GM19193 (cell line): ENCODE measurements around the gene TMCO4.

Experiments
- POLR2A ChIP-seq: IDR thresholded peaks from 4 replicates; pipeline ENCODE4 v1.6.1; 2011; ENCODE audit not compliant: insufficient read depth, insufficient read length; ENCODE audit errors: extremely low read depth

The TMCO4 gene

DNA sequence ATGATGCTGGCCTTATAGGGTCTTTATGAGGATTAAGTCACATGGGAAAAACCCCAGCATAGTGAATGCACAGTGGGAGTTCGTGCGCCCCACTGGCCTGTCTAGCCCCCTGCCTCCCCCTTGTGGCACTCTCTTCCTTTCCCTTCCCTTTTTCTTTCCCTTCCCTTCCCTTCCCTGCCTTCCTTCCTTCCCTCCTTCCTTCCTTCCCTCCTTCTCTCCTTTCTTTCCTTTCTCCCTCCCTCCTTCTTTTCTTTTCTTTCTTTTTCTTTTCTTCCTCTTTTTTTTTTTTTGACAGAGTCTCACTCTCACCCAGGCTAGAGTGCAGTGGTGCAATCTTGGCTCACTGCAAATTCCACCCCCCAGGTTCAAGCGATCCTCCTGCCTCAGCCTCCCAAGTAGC, 96.4 kb downstream of the TMCO4 start:
- no peak for TF ChIP-seq POLR2A

DNA sequence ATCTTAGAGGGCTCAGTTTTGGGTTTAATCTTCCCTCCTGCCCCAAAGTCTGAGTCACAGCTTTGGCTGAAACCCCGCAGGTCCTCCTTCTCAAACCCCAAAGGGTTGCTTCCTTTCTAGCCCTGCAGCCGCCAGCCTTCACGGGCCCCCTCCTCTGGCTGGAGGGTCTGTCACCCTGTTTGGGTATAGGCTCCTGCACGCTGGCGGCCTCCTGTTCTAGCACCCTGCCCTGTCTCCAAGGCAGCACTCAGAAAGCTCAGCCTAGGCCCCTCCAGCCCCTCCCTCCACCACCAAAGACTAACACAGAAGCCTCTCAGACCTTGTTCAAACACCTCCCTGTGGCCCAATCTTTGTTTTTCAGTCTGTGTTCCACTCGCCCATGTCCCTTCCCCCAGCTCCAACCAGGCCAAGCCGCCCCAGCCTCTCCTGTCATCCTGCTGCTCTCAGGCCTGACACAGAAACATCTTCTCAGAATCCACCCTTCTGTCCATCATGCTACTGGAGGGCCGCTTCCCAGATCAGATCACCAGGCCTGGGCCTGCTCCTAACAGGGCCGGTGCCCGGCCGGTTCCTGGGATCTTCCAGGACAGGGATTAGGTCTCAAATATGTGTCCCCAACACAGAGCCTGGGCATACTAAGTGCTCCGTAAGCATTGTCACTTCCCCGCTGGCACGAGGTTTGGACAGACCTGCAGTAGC, 99.5 kb downstream of the TMCO4 start:
- no peak for TF ChIP-seq POLR2A

DNA sequence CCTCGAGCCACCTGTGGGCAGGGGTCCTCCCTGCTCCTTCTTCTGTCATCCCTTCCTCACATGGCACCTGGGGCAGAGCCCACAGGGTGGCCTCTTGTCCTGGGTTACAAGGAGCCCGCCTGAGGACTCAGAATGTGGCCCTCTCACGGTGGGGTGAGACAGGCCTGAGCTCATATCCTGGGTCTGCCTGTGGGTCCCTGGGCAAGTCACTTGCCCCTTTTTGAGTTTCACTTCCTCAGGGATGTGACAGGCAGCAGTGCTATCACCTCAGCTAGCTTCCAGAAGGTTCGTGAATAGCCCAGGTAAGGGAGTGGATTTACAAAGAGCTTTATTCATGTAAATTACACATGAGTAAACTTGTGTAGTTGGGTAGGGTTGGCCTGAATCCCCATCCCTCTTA, 101.5 kb downstream of the TMCO4 start:
- no peak for TF ChIP-seq POLR2A

DNA sequence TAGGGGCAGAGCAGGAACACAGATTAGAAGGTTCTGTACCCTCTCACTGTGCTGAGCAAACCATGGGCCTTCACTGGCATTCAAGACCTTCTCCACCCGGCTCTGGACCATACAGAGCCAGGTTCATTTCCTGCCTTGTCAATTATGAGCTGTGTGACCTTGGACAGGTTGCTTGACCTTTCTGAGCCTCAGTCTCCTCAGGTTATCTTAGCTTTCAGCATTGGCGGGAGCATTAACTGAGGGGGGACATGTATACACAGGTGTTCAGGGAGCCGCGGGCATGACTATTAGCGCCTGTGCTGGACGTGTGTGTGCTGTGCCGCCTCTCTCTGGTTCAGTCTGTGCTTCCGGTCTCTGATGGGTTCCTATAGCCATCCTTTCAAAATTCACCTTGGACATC, 102.9 kb downstream of the TMCO4 start:
- no peak for TF ChIP-seq POLR2A

DNA sequence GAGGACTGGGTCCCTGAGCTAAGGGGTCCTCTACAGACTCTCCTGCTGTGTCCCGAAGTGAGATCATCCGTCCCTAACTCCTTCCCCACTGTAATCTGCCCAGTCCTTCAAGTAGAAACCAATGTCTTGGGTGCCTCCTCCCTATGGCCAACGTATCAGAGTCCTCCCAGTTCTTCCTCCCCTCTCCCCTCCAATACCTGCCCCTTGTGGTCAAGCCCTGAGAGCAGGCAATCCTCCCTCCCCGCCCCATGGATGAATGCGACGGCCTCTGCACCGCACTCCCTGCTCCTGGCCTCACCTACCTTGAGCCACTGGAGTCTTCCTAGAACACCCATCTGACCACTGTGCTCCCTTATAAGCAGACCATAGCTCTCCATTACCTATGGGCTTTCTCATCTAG, 103.9 kb downstream of the TMCO4 start:
- TF ChIP-seq POLR2A: no peak

DNA sequence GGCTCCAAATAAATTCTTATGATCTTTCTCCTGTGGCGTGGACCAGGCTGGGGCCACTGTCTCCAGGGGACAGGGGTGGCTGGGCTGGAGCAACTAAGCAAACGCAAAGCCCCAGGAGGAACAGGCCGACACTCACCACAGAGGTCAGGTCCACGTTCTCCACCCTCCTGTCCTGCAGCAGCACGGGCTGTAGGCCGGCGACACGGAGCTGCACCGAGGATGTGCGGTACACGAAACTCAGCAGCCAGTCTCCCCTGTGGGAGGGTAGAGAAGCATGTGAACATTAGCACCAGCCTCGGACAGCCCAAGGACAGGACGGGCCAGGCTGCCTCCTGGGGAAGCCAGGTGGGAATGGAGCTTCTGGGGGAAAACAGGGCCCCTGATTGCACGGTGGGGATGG, 105.4 kb downstream of the TMCO4 start:
- TF ChIP-seq POLR2A: no peak

DNA sequence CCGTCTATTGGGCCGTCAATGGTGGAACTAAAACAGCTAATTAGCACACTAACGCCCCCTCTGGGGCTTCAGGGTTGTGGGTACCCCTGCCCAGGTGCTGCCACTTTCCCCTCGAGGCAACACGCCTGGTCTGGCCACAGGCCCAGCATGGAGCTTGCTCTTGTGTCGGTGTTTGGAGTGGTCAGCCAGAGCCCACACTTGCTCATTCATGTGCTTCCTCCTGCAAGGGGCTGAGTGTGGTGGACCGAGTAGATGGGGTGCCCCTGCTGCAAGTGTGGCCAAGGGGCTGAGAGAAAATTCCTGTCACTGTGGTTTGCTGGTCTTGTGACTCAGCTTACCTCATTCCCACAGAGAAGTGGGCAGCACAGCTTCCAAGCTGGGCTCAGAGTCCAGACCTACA, 109.4 kb downstream of the TMCO4 start:
- TF ChIP-seq POLR2A: no peak

DNA sequence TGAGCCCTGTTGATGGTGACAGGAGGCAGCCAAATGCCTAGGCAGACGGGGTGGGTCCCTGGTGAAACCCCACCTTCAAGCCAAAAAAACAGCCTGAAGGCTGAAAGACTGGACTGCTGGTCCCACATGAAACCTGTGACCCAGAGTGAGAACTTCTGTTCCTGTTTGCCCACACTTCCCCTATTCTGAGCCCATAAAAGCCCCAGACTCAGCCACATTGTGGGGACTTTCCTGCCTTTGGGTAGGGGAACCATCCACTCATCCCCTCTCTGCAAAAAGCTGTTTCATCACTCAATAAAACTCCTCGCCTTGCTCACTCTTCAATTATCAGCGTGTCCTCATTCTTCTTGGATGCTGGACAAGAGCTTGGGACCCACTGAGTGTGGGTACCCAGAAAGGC, 109.9 kb downstream of the TMCO4 start:
- TF ChIP-seq POLR2A: no peak

DNA sequence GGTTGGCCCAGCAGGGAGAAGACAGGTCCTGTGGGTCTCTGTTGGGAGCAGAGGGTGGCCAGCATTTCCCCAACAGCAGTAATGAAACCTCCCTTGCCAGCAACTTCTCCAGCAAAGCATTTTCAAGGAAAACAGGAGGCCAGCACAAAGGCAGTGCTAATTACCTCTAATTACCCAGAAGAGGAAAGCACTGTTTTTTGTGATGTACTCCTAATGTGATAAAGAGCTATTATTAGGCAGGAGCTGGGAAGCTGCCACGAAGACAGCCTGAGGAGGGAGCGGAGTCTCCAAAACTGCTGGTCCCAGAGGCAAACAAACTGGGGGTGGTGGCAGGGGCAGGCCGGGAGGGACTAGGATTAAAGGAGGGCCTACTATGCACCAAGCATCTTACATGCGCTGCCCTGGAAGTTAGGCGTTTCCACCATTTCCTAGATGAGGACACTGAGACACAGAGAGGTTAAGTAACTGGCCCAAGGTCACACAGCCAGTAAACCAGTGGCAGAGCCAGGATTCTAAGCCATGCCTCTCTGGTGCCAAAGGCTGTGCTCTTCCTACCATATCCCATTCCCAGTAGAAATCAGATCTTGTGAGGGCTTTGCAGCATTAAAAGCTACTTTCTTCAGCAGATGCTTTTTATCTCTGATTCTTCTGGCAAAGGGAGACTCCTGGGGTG, 110.5 kb downstream of the TMCO4 start:
- no peak for TF ChIP-seq POLR2A

DNA sequence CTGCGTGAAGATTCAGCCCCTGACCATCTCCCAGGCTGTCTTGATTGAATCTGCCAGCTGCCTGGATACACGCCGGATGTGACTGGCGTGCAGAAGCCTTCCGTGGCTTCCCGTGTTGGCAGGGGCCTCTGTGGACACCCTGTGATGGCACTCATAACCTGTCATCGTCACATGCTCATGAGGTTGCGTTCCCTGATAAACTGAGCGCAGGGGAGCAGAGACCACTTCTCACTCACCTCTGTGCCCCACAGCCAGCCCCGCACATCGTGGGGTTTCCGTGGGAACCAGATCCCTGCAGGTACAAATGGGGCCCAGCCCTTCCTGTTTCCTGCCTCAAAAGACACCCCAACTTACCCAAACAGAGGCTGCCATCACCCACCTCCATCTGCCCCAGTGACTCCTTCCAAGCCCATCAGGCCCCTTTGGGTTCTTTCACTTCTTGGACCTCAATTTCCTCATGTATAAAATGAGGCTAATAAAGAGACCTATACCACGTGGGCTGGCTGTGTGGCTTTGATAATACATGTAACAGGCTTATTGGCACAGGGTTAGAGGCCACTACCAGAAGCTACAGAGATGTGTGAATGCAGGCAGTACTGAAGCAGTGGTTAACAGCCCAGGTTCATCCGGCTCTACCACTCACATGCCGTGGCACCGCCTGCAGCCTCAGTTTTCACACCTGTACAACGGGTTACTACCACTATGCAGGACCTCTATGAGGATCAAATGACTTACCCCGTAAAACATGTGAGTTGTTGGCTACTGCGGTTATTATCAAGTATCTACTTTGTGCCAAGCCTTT, 111.5 kb downstream of the TMCO4 start:
- no peak for TF ChIP-seq POLR2A

DNA sequence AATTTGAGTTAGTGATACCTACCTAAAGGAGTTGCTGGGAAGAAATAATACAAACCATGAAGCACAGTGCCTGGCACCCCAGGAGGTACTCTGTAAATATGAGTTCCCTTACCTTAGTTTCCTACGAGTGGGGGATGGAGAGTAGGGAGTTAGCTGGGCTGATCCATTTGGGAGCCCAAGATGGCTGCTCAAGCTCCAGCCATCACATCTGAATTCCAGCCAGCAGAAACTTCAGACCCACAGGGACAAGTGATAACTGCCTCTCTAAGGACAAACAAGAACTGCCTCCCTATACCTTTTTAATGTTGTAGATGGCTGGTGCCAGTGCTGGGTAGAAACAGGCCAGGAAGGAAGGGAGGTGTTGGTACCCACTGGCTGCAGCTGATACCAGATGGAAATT, 112.3 kb downstream of the TMCO4 start:
- no peak for TF ChIP-seq POLR2A

DNA sequence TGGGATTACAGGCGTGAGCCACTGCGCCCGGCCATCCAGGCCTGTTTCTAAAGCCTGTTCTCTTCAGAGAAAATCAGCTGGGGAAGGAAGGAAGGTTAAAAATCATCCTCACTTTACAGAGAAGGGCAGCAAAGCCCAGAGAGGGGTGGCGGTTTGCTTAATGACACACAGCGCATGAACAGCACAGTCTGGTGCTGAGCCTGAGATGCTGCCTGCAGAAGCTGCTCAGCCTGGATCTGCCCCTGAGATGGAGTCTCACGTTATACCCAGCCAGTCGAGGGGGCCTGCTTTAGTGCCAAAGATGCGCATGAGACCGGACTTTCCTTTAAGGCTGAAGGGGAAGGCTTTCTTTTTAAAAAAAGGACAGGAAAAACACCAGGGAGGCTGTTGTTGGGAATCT, 113.7 kb downstream of the TMCO4 start:
- TF ChIP-seq POLR2A: no peak

DNA sequence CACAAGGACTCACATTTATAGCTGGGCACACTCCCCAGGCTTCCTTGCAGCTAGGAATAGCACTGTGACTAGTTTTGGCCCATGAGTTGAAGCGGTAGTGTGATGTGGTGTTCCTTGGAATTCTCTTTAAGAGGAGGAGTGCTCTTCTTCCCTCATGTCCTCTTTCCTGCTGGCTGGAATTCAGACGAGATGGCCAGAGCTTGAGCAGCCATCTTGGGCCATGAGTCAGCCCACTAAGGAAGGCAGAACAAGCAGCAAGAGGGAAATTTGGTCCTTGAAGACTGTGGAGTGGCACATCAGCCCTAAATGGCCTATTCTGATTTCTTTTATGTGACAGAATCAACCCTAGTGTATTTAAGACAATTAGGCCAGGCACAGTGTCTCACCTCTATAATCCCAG, 115.0 kb downstream of the TMCO4 start:
- no peak for TF ChIP-seq POLR2A

DNA sequence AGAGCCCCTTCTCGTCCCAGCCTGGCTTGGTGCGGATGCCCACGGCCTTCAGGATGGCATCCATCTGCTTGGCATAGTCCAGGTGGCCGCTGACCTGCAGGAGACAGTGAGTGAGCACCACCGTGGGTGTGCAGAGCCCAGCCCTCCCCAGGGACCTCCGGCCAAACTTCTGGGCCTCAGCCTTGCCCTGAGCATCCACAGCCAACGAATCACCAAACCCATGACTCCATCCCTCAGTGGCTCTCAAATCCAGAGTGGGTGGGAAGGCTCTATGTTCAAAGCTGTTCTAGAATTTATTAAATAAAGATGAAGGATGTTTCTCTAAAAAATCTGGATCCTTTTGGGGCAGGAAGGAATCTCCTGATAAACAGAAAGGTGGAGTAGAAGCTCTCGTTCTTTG, 116.4 kb downstream of the TMCO4 start:
- no peak for TF ChIP-seq POLR2A

DNA sequence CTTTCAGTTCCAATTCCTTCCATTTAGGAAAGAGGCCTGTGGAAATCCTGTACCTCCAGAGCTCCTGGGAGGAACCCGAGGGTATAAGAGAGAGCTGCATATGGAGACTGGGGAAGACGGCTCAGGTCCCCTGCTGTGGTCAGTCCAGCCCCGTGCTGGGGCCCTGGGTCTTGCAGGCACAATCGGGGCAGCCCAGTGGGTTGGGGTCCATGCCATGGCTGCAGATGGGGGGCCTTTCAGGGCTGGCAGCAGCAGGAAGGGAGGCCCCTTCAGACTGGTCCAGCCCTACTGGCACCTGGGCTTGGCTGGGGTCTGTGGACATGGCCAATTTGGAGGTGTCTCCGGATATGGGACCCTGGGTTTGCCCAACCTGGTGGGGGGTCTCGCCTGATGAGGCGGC, 116.8 kb downstream of the TMCO4 start:
- TF ChIP-seq POLR2A: no peak

DNA sequence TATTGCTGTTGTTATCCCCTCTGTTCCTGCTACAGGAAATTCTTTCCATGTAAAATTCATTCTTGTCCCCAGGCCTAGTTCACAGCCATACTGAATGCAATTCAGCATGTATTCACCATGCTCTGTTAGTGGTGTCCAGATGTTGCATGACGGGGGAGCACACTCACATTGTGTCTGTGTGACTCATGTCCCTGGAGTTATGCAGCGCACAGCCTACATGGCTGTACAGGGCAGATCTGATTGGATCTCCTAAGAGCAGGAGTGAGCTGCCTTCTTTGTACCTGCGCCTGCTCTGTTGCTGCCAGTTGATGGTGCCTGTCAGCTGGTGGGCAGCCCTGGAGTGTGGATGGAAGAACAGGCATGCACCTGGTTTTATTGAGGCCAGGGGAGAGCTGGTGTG, 117.5 kb downstream of the TMCO4 start:
- TF ChIP-seq POLR2A: no peak
